ENCODE results near the gene KAT6B.

Gene KAT6B

GRCh38 chr10:74947781-74948401 is 121.5 kb downstream of the KAT6B start:
- in situ Hi-C loops (cut with HindIII; ENCODE audit: low sequenced_read_pairs): no loop called here
- DNase-seq (ENCODE audit: low read depth): no peak
- no peak overlapping the region for H3K4me3 ChIP-seq (ENCODE audit: low read depth, low read length)
- TF ChIP-seq CTCF (IDR thresholded peaks at IDR 0.05; ENCODE audit: low read depth, low read length, missing control alignments): no peak

GRCh38 chr10:74949034-74949832 is 122.8 kb downstream of the KAT6B start:
- in situ Hi-C loops (cut with HindIII; ENCODE audit: low sequenced_read_pairs): no loop called here
- DNase-seq (ENCODE audit: low read depth): no peak
- no peak overlapping the region for H3K4me3 ChIP-seq (ENCODE audit: low read depth, low read length)
- TF ChIP-seq CTCF (IDR thresholded peaks at IDR 0.05; ENCODE audit: low read depth, low read length, missing control alignments): no peak

GRCh38 chr10:74949843-74950765 is 123.7 kb downstream of the KAT6B start:
- TF ChIP-seq CTCF (IDR thresholded peaks at IDR 0.05; ENCODE audit: low read depth, low read length, missing control alignments): no peak
- H3K4me3 ChIP-seq (ENCODE audit: low read depth, low read length): no peak overlapping the region
- no peak for DNase-seq (ENCODE audit: low read depth)
- in situ Hi-C loops (cut with HindIII; ENCODE audit: low sequenced_read_pairs): no loop called here

- in situ Hi-C loops (cut with HindIII; ENCODE audit: low sequenced_read_pairs): no loop called here
- DNase-seq (ENCODE audit: low read depth): no peak
- no peak for TF ChIP-seq CTCF (IDR thresholded peaks at IDR 0.05; ENCODE audit: low read depth, low read length, missing control alignments)
These were observed 126.8 kb downstream of the KAT6B start for GRCh38 chr10:74953214-74953613.

GRCh38 chr10:74955796-74956195 is 129.4 kb downstream of the KAT6B start:
- no peak for TF ChIP-seq CTCF (IDR thresholded peaks at IDR 0.05; ENCODE audit: low read depth, low read length, missing control alignments)
- H3K4me3 ChIP-seq (ENCODE audit: low read depth, low read length): no peak overlapping the region
- no peak for DNase-seq (ENCODE audit: low read depth)

More at GRCh38 chr10:74953214-74953613, 126.8 kb downstream of the KAT6B start:
- H3K4me3 ChIP-seq (ENCODE audit: low read depth, low read length): no peak overlapping the region

GRCh38 chr10:74956555-74957111 is 130.2 kb downstream of the KAT6B start:
- H3K4me3 ChIP-seq (ENCODE audit: low read depth, low read length): no peak overlapping the region
- no peak for DNase-seq (ENCODE audit: low read depth)
- in situ Hi-C loops (cut with HindIII; ENCODE audit: low sequenced_read_pairs): no loop called here
- TF ChIP-seq CTCF (IDR thresholded peaks at IDR 0.05; ENCODE audit: low read depth, low read length, missing control alignments): no peak

More at GRCh38 chr10:74955796-74956195, 129.4 kb downstream of the KAT6B start:
- in situ Hi-C loops (cut with HindIII; ENCODE audit: low sequenced_read_pairs): no loop called here

Data from astrocyte of the cerebellum (primary cell).